ENCODE measurements around the gene MCM9. TPM values are rescaled to one million over a fixed set of nuclear protein-coding genes. Genes with fewer than 3 reads are reported as not detected.

Gene MCM9
- total RNA-seq, 1 experiment from 2014 or later: 14.9 TPM

DNA sequence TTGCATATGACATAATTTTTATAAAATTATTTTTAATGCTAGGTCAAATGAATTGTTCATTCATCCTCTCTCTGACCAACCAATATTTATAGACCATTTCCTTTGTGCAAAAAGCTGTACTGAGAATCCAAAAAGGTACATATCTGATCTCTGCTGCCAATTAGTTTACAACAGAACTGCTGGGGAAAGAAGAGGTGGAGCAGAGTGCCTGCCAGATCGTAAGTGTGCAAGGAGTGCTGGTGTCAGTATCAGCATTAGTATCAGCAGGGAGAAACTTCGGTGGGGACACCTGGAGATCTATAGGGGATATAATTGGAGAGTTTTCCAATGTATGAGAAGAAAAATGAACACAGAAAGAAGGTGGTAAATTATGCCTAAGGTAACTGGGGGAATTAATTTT is 104.3 kb downstream of the MCM9 start (continued):
- TF ChIP-seq, protein P1, sequence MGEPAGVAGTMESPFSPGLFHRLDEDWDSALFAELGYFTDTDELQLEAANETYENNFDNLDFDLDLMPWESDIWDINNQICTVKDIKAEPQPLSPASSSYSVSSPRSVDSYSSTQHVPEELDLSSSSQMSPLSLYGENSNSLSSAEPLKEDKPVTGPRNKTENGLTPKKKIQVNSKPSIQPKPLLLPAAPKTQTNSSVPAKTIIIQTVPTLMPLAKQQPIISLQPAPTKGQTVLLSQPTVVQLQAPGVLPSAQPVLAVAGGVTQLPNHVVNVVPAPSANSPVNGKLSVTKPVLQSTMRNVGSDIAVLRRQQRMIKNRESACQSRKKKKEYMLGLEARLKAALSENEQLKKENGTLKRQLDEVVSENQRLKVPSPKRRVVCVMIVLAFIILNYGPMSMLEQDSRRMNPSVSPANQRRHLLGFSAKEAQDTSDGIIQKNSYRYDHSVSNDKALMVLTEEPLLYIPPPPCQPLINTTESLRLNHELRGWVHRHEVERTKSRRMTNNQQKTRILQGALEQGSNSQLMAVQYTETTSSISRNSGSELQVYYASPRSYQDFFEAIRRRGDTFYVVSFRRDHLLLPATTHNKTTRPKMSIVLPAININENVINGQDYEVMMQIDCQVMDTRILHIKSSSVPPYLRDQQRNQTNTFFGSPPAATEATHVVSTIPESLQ (CRISPR knock-in tag; IDR thresholded peaks at IDR 0.05): no peak
- TF ChIP-seq HMGA2 (CRISPR knock-in tag; IDR thresholded peaks at IDR 0.05): no peak

DNA sequence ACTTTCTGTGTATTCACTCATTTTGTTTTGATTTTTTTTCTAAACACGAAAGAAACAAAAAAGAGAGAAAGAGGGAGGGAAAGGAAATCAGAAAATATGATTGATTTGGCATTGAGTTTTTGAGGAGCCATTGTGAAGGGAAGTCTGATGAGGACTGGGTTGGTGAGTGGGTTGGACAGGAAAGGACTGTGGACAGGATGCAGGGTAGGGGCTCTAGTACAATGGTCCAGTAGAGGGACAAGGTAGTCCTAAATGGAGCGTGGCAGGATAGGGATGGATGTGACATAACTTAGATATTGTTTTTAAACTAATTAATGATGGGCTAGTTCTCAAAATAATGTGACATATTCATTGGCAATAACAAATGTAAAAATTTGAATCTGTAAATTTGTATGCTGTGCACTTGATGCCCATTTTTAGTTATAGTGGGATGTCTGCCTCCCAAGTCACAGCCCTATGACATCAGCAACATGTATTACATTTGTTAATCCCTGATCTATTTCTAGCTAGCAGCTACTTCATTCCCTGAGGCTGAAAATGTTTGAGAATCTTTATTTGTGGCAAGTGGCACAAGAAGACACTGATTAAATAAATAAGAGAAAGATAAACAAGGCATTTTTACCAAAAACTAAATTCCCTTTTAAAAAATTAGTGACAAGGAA is 105.0 kb downstream of the MCM9 start:
- Mint-ChIP-seq H3K36me3 (peaks cover 6% of the 10 kb centered on the region; the same call in 1 of the 2 replicates), H3K27me3 (ENCODE audit: low read depth) (no peaks in the 10 kb centered on the region; the same call in 1 of the 2 replicates), H3K9me3 (peaks cover 4% of the 10 kb centered on the region), H3K27ac (peak overlapping the region; percentile 27; the same call in 1 of the 2 replicates), H3K4me1 (no peaks in the 10 kb centered on the region), H3K4me3 (no peak overlapping the region)
- no peak for DNase-seq (ENCODE audit: low spot score)
- ChIA-PET CTCF (no interaction called here), POLR2A (no interaction called here)
- ATAC-seq: no peak
- no peak for TF ChIP-seq NFYB (CRISPR knock-in tag; conservative IDR thresholded peaks at IDR 0.05; ENCODE audit: low read depth)
- TF ChIP-seq ZNF219 (CRISPR knock-in tag; IDR thresholded peaks at IDR 0.05; ENCODE audit: borderline replicate concordance): no peak
- TF ChIP-seq ZBTB21 (CRISPR knock-in tag; IDR thresholded peaks at IDR 0.05; ENCODE audit: borderline replicate concordance): no peak
- TF ChIP-seq NR3C1 (CRISPR knock-in tag; conservative IDR thresholded peaks at IDR 0.05; ENCODE audit: low read depth): no peak
- no peak for TF ChIP-seq OVOL2 (CRISPR knock-in tag; IDR thresholded peaks at IDR 0.05; ENCODE audit: borderline replicate concordance)
- TF ChIP-seq PRRX2 (CRISPR knock-in tag; IDR thresholded peaks at IDR 0.05): no peak
- TF ChIP-seq ZNF416 (CRISPR knock-in tag; IDR thresholded peaks at IDR 0.05): no peak
- TF ChIP-seq, protein P1 (CRISPR knock-in tag; IDR thresholded peaks at IDR 0.05): no peak
- no peak for TF ChIP-seq ZBTB43 (CRISPR knock-in tag; IDR thresholded peaks at IDR 0.05)
- TF ChIP-seq E2F5 (CRISPR knock-in tag; IDR thresholded peaks at IDR 0.05): no peak
- no peak for TF ChIP-seq RORB (CRISPR knock-in tag; IDR thresholded peaks at IDR 0.05)
- no peak for TF ChIP-seq ZSCAN18 (CRISPR knock-in tag; IDR thresholded peaks at IDR 0.05)
- TF ChIP-seq, protein P2, sequence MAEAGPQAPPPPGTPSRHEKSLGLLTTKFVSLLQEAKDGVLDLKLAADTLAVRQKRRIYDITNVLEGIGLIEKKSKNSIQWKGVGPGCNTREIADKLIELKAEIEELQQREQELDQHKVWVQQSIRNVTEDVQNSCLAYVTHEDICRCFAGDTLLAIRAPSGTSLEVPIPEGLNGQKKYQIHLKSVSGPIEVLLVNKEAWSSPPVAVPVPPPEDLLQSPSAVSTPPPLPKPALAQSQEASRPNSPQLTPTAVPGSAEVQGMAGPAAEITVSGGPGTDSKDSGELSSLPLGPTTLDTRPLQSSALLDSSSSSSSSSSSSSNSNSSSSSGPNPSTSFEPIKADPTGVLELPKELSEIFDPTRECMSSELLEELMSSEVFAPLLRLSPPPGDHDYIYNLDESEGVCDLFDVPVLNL (CRISPR knock-in tag; IDR thresholded peaks at IDR 0.05; ENCODE audit: borderline replicate concordance, low read depth): no peak

- Mint-ChIP-seq H3K4me3 (no peak overlapping the region), H3K4me1 (no peaks in the 10 kb centered on the region), H3K36me3 (peaks cover 23% of the 10 kb centered on the region), H3K27ac (no peak overlapping the region), H3K9me3 (peaks cover 6% of the 10 kb centered on the region; the same call in 1 of the 2 replicates), H3K27me3 (ENCODE audit: low read depth) (no peaks in the 10 kb centered on the region)
- POLR2A ChIA-PET: no interaction called here
- ATAC-seq (no peak), DNase-seq (ENCODE audit: low spot score) (no peak)
- CTCF ChIA-PET: no interaction called here
- no peak for TF ChIP-seq HMGA2 (CRISPR knock-in tag; IDR thresholded peaks at IDR 0.05)
- TF ChIP-seq MYBL2 (CRISPR knock-in tag; IDR thresholded peaks at IDR 0.05): no peak
- TF ChIP-seq ZNF532 (CRISPR knock-in tag; IDR thresholded peaks at IDR 0.05; ENCODE audit: borderline replicate concordance): no peak
- no peak for TF ChIP-seq USF1 (CRISPR knock-in tag; IDR thresholded peaks at IDR 0.05)
Measured at GRCh38 chr6:118826096-118826495, 108.9 kb downstream of the MCM9 start.

Measured in WTC11 (cell line).